Astrocyte of the spinal cord (primary cell): ENCODE data around the gene TFG.
A peak's percentile ranks its signal among the peaks of the same experiment; 100 is the strongest.
"Not testable (repeated sequence)": the region's sequence is repeated elsewhere in the genome, so short reads cannot be mapped to it uniquely, and the experiment has no call there.

Source experiments
- DNase-seq: peaks from one replicate; pipeline ENCODE4 v3.0.0; 2011; ENCODE audit warnings: low read depth, low spot score
- H3K4me3 ChIP-seq: 2 replicates; pipeline ENCODE4 v1.5.1; 2011; ENCODE audit warnings: low read depth, mild to moderate bottlenecking, low read length, moderate library complexity
- CTCF ChIP-seq: IDR thresholded peaks from 2 replicates; pipeline ENCODE4 v1.5.1; 2012; ENCODE audit warnings: low read depth, mild to moderate bottlenecking, low read length, inconsistent platforms
- in situ Hi-C: cut with HindIII; loops from 2 replicates; pipeline ENCODE4 v1.10.0; 2017; ENCODE audit warnings: low sequenced_read_pairs

Gene TFG

GRCh38 chr3:100708989-100709841, at the start of gene TFG:
Gene TFG, plus strand, starts transcription at chr3:100709494. Its CDS starts 4,192 bp downstream, at chr3:100713686.
- in situ Hi-C loops: no loop called here
- no peak for TF ChIP-seq CTCF
- H3K4me3 ChIP-seq: peak within 1 kb of the TSS; percentile 88
- peak; percentile 100 for DNase-seq

GRCh38 chr3:100661294-100661693, 48.0 kb upstream of the TFG start:
- DNase-seq, in situ Hi-C loops, H3K4me3 ChIP-seq: not testable (repeated sequence)

GRCh38 chr3:100662113-100662823, 47.0 kb upstream of the TFG start:
- no peak overlapping the region for H3K4me3 ChIP-seq
- TF ChIP-seq CTCF: no peak
- peak; percentile 8 for DNase-seq
- in situ Hi-C loops: no loop called here

GRCh38 chr3:100665230-100665629, 44.1 kb upstream of the TFG start:
- in situ Hi-C loops: no loop called here
- no peak for DNase-seq
- no peak for TF ChIP-seq CTCF
- no peak overlapping the region for H3K4me3 ChIP-seq

GRCh38 chr3:100666699-100667098, 42.6 kb upstream of the TFG start:
- H3K4me3 ChIP-seq, DNase-seq, in situ Hi-C loops: not testable (repeated sequence)

GRCh38 chr3:100667316-100667715, 42.0 kb upstream of the TFG start:
- H3K4me3 ChIP-seq, DNase-seq, in situ Hi-C loops: not testable (repeated sequence)

GRCh38 chr3:100670995-100671394, 38.3 kb upstream of the TFG start:
- in situ Hi-C loops, H3K4me3 ChIP-seq, DNase-seq: not testable (repeated sequence)

GRCh38 chr3:100681496-100681895, 27.8 kb upstream of the TFG start:
- DNase-seq: no peak
- no peak for TF ChIP-seq CTCF

More at GRCh38 chr3:100681496-100681895, 27.8 kb upstream of the TFG start:
- in situ Hi-C loops: no loop called here
- H3K4me3 ChIP-seq: no peak overlapping the region
